Ureter (tissue), 1 donor: ENCODE results near the gene ARRDC3. TPM values are rescaled to one million over a fixed set of nuclear protein-coding genes. Genes with fewer than 3 reads are reported as not detected.
"Not testable (repeated sequence)": the region's sequence is repeated elsewhere in the genome, so short reads cannot be mapped to it uniquely, and the experiment has no call there.

ENCODE experiments used
- DNase-seq: peaks from one replicate; pipeline ENCODE4 v3.0.0-alpha.2; 2020; ENCODE audit warnings: low spot score
- total RNA-seq: library from RNA; stranded (reverse); gene quantifications from one replicate; pipeline ENCODE4 v1.2.4, GENCODE V29; 2023
- donor health status: DM: yes; HTN: yes; CAD: no.

The ARRDC3 gene
- total RNA-seq, 1 donor from 2014 or later = 111 TPM

DNA sequence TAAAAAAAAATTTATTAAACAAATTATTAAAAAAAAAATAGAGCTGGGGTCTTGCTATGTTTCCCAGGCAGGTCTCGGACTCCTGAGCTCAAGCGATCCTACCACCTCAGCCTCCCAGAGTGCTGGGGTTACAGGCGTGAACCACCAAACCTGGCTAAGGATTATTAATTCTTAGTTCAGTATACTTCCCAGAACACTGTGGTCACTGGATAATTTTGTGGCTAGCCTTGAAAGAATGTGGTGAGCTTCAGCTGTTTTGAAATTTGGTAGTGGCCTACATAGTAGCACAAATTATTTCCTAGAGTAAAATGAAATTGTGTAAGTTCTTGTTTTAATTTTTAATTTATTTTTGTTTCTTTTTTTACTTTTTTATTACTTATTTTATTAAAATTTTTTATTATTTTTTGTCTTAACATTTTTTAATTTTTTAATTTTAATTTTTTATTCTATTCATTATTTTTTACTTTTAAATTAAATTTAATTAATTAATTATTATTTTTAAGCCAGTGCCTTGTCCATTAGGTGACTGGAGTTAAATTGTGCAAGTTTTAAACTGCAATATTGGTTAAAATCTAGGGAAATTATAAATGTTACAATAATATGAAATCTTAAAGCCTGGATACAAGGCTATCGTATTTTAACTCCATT is 23.0 kb downstream of the ARRDC3 start:
- DNase-seq = no peak

DNA sequence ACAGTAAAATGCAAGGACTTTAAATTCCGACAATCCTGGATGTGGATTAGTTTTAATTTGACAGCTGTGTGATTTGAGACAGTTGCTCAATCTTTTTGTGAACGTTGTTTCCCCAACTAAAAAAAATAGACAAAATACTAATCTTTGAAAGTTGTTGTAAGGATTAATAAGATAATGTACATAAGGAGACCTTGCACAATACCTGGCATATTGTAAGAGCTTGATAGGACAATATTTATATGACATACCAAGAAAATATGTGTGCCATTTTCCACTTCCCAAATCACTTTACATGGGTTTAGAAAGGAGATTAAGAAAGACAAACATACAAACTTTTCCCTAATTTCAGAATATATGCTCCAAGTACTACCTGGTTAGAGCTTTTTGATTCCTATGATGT is 25.3 kb downstream of the ARRDC3 start:
- no peak for DNase-seq

DNA sequence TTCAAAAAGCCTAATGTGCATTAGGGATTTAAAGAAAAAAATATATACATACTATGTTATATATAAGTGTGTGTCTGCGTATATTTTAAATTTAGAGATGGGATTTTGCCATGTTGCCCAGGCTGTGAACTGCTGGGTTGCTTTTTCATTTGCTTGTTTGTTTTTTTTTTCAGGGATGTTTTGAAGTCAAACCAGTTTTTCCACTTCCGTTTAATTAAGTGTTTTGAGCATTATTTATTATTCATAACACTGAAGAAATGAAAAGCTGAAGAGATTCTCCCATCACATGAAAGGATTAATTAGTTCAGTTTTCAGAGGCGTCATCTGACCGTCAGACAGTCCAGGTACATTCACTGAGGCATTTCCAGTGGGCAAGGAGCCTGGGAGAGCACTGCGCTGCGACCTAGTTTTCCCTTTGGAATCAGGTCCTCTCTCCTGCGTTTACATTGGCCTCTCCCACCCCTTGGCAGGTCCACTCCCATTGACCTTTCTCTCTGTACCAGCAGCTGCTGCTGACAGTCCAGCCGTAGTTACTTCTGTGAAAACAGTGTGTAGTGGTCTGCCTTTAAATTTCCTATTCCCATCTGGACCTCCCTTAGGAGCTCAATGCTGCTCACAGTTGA is 26.0 kb downstream of the ARRDC3 start:
- no peak for DNase-seq

DNA sequence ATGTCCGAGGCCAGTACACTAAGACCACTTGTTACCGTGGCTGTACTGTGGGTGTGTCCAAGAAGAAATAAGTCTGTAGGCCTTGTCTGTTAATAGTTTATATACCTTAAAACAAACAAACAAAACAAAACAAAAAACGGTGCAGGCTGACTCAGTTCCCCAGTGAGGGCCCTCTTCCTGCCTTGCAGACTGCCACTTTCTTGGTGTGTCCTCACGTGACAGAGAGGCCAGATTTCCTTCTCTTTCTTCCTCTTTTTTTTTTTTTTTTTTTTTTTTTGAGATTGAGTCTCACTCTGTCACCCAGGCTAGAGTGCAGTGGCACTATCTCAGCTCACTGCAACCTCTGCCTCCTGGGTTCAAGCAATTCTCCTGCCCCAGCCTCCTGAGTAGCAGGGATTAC is 28.2 kb downstream of the ARRDC3 start:
- DNase-seq = not testable (repeated sequence)

DNA sequence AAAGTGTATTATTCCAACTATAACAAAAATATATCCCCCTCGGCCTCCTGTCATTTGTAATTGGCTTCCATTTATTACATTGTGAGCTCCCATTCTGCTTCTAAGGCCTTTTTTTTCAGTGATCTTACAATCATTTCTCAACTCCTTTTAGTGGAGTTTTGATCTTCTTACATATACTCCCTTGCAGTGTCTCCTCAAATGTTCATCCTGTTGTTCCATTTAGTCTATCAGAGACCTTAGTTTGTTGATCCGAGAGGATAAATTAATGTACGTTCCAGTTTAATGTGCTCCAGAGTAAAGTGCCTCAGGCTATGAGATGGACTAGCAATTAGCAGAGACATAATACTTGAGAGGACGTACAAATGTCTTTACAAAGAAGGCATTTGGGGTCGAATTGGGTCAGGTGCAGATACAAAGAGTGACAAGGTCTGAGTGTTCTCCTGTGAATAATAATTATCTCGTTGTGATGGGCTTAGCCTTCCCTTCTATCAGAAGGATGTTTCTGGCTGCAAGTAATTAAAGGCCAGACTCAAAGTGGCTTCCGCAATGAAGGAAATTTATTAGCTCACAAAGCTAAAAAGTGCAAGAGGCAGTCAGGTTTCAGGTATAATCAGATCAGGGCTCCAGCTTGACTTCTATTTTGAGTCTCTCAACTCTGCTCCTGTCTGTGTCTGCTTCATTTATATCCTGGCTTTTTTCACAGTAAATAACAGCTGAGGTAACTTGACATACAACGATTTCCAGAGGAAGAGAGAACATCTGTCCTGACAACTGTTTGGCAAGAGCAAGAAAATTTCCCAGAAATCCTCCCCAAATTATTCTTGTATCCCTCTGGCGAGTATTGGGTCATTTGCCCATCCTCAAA is 30.1 kb downstream of the ARRDC3 start:
- no peak for DNase-seq

DNA sequence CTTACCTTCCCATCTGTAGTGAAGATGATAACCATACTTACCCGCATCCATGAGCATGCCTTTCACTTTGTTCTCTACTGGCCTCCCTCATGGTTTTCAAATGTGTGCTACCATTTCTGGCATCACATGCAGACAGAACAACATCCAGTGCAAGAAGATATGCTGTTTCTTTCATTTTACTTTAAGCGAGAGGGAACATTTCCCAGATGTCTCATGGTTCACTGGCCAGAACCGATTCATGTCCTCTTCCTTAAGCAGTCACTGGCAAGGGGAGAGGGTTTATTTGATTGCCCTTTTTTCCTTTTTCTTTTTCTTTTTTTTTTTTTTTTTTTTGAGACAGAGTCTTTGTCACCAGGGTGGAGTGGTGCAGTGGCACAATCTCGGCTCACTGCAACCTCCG is 37.7 kb downstream of the ARRDC3 start:
- DNase-seq = no peak

DNA sequence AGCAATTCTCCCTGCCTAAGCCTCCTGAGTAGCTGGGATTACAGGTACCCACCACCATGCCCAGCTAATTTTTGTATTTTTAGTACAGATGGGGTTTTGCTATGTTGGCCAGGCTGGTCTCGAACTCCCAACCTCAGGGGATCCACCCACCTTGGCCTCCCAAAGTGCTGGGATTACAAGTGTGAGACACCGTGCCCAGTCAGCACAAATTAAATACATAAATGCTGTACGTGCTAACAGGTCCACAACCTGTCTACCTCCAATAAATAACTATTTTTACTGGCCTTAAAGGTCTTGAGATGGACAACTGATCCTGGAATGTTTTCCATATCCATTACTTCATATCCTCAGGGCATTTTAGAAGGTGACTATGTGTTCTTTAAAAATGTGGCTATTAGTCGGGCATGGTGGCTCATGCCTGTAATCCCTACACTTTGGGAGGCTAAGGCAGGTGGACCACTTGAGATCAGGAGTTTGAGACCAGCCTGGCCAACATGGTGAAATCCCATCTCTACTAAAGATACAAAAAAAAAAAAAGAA is 38.4 kb downstream of the ARRDC3 start:
- not testable (repeated sequence) for DNase-seq

DNA sequence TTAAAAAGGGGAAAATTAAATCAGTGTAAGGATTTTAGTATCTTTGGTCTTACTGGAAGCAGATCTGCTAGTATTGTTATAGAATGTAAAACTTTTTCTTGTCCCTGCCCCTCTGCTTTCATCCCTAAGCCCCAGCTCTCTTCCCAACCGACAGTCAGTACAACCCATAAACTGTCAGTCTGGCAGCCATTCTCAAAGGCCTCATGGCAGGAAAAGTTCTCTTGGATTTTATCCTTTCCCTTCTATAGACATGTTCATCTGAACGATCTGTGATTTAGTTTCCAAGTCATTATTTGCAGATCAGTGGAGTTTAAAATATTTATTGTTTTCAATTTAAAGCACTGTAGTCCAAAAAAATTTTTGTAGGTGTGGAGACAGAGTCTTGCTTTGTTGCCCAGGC is 39.2 kb downstream of the ARRDC3 start:
- no peak for DNase-seq

DNA sequence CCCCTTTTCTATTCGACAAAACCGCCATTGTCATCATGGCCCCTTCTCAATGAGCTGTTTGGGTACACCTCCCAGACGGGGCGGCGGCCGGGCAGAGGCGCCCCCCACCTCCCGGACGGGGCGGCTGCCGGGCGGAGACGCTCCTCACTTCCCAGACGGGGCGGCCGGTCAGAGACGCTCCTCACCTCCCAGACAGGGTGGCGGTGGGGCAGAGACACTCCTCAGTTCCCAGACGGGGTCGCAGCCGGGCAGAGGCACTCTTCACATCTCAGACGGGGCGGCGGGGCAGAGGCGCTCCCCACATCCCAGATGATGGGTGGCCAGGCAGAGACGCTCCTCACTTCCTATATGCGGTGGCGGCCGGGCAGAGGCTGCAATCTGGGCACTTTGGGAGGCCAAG is 40.2 kb downstream of the ARRDC3 start:
- not testable (repeated sequence) for DNase-seq

DNA sequence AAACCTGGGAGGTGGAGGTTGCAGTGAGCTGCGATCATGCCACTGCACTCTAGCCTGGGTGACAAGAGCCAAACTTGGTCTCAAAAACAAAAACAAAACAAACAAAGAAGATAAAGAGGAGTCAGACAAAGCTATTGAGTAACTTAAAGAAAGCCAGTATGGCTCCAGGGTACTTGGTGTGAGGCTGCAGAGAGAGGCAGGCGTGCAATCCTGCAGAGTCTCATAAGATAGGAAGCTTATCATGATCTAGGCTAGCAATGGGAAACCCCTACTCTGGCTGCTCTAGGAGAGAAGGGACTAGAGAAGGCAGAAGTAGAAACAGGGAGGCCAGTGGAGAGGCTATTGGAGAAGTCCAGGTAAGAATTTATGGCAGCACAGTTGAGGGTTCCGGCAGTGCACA is 42.0 kb downstream of the ARRDC3 start:
- no peak for DNase-seq

DNA sequence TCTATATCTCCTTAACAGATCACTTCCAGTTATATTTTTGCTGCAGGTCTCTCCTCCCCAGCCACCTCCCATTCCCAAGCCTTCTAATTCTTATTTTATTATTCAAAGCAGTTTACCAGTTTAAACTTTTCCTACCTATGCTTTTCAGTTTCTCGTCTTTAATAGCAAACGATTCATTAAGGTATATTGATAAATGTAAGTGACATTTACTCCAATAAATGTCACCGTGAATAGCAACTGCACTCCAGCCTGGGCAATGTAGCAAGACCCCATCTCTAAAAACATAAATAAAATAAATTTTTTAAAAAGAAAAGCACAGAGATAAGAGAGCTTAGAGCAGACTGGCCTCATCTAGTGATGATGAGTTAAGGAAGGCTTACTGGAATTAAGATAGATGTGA is 42.6 kb downstream of the ARRDC3 start:
- DNase-seq = no peak

DNA sequence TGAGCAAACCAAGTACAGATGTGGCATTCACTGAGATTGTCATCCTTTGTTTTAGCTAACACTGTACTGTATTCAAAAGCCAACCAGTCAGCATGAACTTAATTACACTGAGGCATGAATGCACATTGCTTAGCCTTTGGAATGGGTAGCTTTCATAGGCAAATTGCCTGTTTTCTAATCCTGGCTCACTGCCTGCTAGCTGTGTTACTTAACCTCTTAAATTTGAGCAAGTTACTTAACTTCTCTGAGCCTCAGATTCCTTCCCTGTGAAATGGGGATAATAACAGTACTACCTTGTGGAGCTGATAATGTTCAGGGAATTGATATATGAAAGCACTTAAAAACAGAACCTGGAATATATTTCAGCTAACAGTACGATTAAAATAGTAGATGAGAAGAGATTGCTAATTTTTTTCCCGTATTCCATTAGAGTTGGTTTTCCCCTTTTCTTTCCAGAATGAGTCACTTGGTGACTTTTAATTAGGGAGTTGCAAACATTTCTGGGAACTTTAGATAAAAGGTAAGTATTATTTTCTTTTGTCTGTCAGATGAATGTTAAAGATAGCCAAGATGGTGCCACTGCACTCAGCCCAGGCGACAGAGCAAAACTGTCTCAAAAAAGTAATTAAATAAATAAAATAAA is 43.9 kb downstream of the ARRDC3 start:
- no peak for DNase-seq

DNA sequence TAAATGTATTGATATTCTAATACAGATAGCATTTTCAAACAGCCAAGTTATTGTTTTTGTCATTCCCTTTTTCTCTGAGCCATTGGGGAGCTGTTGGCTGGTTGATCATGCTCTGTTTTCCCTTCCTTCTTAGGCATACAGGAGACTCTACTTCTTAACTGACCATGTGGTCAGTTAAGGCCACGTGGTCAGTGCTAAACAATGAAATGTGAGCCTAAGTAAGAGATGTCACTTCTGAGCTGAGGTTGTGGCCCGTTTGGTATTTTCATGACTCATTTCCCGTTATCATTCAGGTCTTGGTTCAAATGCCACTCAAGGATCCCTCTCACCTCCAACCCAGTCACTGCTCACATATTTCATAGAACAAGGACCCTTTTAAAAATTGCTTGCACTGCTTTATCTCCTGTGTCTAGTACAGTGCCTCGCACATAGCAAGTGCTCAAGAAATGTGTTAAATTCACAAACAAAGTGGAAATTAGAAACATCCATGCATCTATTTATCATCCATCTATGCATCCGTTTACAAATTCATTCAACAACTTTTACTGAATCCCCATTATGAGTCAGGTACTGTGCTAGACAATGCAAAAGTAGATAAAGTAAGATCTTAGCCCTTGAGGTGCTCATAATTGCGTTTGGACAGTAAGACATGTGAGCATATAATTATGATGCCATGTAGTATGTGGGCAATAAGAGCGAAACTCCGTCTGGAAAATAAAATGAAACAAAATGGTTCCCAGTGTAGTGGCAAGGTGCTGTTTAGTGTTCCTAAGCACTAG is 50.7 kb downstream of the ARRDC3 start:
- DNase-seq = no peak

DNA sequence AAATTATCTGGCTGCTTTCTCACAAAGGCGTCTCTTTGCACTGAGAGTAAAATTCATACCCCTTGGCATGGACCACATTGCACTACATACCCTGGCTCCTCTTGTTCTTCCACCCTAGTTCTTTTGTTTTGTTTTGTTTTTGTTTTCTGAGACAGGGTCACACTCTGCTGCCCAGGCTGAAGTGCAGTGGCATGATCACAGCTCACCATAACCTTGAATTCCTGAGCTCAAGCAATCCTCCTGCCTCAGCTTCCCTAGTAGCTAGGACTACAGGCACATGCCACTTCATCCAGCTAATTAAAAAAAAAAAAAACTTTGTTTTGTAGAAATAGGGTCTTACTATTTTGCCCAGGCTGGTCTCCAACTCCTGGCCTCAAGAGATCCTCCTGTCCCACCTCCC is 51.4 kb downstream of the ARRDC3 start:
- DNase-seq = no peak

DNA sequence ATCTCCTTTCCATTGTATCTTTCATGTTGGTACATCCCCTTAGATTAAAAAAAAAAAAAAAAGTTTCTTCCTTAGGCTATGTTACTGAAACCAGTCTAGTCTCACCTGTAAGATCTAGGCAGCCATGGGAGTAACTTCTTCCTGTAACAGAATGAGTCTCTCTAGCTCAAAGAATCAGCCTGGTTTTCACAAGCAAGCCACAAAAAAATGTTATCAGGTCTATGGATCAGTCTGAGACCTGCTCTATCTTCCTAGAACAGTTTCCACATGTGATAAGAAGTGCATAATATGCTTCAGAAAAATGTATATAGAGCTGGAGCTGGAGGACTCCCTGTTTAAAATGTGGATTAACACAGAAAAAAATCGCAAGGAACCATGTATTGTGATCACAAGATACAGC is 53.8 kb downstream of the ARRDC3 start:
- no peak for DNase-seq

DNA sequence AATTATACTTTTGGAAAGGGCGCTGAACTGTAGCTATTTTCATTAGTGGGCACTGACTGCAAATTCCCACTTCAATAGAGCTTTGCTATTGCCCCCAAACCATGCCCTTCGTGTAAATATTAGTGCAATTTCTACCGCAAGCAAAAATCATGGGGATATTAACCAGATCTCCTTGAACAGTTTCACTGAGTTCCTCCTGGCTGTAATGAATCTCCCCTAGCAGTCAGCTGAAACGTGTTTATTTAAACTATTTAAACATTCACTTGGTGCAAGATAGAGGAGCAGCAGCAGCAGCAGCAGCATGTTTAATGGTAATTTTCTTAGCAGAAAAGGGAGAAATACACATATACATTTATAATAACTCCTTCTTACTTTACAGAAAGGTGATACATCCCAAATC is 54.4 kb downstream of the ARRDC3 start:
- no peak for DNase-seq

DNA sequence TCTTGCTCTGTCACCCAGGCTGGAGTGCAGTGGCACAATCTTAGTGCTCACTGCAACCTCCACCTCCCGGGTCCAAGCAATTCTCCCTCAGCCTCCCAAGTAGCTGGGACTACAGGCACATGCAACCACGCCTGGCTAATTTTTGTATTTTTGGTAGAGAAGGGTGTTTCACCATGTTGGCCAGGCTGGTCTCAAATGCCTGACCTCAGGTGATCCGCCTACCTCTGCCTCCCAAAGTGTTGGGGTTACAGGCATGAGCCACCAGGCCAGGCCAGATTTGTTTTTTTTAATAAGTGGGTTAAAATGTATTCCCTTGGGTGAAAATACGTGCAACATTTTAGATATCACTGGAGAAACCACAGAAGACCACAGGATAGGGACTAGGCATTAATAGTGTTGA is 60.1 kb downstream of the ARRDC3 start:
- not testable (repeated sequence) for DNase-seq

DNA sequence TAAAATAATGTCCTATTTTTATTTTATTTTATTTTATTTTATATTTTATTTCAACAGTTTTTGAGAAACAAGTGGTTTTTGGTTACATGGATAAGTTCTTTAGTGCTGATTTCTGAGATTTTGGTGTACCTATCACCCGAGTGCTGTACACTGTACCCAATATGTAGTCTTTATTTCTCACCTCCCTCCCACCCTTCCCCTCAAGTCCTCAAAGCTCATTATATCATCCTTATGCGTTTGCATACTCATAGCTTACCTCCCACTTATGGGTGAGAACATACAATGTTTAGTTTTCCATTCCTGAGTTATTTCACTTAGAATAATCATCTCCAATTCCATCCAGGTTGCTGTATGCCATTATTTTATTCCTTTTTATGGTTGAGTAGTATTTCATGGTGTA is 63.5 kb downstream of the ARRDC3 start:
- no peak for DNase-seq

DNA sequence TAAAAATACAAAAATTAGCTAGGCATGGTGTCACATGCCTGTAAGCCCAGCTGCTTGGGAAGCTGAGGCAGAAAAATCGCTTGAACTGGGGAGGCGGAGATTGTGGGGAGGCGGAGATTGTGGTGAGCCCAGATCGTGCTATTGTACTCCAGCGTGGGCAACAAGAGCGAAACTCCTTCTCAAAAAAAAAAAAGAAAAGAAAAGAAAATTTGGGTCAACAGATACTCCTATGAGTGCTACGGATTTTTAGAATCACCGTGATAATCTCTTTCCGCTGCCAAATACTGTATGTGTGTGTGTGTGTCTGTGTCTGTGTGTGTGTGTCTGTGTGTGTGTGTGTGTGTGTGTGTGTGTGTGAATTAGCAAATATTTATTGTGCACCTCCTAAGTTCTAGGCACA is 64.4 kb downstream of the ARRDC3 start:
- DNase-seq = no peak
